COR-L47 (cell line): ENCODE results near the gene GAS2.
A peak's percentile ranks its signal among the peaks of the same experiment; 100 is the strongest.
"Not testable (repeated sequence)": the region's sequence is repeated elsewhere in the genome, so short reads cannot be mapped to it uniquely, and the experiment has no call there.

ENCODE experiments used
- DNase-seq: peaks from one replicate; lab custom pipeline; 2025; lab: John Stamatoyannopoulos, UW

GAS2 gene

DNA sequence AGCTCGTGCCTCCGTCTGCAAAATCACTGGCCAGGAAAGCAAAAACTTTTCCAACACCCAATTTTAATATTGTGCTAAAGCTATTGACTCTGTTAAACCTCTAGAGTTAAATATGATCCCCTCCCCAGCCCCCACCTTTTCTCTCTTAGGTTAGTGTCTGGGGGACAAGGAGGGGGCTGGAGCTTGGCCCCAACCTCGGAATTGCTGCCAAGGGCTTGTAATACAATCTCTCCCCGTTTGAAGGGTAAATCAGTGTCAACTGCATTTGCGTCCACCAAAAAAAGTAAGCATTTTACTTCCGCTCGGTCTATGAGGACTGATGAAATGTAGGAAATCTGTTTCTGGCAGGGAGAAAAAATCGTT is at the start of gene GAS2:
Gene GAS2, plus strand, starts transcription at position 287 of the 363 bp plus-strand sequence. CDS start 8,259 bp downstream, outside the sequence.
- no peak for DNase-seq

DNA sequence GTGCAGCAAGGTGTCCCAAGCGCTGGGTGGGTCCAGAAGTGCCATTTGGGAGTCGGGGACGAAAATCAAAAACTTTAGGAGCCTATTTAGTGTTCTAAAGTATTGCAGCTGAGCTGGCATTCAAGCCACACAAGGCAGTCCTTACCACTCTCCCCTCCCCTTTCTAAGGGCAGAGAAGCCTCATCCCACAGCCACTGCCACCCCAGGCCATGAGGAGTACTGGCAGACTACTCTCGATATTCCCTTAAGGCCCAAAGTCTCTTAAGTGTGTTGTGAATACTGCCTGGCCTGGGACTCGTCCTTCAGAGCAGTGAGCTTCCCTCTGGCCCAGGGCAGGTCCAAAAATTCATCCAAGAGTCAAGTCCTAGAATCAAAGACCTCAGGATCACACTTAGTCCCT is 48.5 kb upstream of the GAS2 start:
- no peak for DNase-seq

DNA sequence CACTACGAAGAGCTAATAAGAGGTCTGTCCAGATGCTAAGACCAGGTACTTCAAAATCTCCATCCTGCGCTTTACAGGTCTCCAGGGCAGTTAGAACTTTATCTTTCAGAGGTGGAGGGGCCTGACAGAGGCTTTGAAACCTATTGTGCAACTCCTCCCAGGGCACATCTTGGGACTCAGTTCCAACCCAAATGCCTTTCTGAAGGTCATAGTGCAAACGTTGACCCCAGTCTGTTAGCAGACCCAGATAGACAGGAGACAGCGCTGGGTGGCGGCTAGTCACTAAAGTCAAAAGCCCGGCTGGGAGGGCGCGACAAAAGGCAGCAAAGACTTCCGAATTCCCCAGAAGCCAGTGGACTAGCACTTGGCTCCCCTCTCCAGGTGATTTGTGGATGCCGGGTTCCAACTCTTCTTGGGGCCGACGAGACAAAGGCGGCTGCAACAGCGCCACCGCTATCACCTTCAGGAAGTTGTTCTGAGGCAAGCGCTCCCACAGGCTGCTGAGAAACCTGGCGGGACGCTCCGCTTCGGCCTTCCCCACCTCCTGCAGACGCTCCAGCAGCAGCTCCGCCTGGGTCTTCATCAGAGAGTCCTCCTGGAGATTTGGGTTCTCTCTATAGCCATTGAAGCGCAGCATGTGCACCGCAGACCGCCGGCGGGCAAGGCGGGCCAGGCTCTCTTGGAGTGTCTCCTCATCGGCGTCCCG is 41.5 kb upstream of the GAS2 start:
- peak; percentile 74 for DNase-seq

DNA sequence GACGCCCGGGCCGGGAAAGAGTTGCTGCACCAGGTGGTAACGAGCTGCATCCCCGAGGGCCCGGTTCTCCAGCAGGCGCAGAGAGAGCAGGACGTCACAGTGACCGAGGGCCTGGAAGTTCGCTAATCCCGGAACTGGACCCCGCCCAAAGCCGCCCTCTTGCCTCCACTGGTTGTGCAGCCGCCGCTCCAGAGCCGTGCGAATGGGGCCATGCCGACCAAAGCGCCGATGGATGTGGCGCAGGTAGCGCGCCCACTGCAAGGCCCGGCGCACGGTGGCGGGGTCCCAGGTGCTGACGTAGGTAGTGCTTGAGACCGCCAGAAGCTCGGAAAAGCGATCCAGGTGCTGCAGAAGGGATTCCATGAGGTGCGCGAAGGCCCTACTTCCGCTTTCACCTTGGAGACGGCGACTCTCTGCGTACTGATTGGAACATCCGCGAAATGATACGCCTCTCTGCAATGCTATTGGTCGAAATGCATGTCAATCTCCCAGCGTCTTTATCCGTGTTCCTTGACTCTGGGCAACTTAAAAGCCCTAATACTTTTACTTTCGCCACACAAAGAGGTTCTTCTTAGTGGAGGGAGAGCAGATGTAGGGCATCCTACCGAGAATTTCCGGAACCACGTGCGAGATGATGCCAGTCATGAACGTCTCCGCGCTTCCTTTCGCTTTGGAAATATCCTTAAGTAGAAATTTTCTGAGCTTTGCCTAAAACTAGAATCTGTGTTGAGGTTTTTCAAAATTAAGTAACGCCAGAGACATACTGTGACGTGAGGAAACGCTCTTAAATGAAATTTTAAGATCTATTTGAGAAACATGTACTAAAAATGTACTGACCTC is 40.7 kb upstream of the GAS2 start, which contains the start of gene FANCF:
Gene FANCF, minus strand, starts transcription at position 376 of the 840 bp plus-strand sequence. Its CDS starts 13 bp downstream, at position 363.
- DNase-seq: peak; percentile 96

DNA sequence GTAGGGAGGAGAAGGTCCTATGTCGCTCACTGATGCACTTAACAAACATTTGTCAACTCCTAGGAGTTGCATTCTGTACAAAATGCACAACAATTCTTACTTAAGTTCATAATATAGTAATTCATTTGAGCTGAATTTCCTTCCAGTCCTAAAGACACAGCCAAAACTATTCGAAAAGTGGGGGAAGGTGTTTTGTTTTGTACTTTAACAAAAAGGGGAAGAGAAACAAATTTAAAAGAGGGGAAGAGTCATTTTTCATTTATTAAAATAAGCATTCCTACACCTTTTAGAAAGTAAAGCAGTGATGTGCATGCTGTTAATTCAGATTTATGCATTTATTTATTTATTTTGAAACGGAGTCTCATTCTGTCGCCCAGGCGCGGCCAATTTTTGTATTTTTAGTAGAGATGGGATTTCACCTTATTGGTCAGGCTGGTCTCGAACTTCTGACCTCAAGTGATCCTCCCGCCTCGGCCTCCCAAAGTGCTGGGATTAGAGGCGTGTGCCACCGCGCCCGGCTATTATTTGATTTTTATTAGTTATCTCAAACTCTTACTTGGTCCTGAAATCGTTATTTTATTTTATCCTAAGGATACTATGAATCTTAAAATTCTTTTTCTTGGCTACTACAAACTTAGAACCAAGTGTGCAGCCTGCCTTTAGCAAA is 39.7 kb upstream of the GAS2 start:
- DNase-seq: no peak

DNA sequence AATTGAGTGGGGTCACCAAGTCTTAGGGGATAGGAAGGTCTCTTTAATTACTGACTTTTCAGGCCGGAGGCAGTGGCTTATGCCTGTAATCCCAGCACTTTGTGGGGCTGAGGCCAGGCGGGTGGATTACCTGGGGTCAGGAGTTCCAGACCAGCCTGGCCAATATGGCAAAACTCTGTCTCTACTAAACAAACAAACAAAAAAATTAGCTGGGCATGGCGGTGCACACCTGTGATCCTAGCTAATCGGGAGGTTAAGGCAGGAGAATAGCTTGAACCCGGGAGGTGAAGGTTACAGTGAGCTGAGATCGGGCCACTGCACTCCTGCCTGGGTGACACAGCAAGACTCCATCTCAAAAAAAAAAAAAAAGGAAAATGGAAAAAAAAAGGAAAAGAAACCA is 39.0 kb upstream of the GAS2 start:
- no peak for DNase-seq

DNA sequence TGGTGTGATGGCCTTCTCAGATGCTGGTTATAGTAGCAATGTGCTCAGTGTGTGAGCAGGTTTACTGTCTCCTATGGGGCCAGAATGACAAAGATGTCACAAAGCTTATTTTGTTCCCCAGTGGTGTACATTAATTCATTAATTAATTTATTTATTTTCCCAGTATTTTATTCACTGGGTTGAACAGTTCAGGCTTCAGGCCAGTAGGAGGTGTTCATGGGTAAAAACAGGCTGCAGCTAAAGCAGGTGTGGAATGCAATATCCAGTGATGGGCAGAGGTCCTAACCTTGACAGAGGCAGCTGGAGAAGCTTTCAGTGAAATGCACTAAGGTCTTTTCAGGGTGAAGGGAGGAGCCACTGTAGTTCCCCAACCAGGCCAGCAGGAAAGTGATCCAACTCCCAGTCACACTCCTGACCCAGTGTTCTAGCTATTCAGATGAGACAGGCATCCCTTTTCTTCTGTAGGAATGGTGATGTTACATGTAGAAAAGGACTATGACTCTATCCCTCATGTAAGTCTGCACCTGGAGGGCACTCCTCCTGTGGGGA is 33.0 kb upstream of the GAS2 start:
- DNase-seq: no peak

DNA sequence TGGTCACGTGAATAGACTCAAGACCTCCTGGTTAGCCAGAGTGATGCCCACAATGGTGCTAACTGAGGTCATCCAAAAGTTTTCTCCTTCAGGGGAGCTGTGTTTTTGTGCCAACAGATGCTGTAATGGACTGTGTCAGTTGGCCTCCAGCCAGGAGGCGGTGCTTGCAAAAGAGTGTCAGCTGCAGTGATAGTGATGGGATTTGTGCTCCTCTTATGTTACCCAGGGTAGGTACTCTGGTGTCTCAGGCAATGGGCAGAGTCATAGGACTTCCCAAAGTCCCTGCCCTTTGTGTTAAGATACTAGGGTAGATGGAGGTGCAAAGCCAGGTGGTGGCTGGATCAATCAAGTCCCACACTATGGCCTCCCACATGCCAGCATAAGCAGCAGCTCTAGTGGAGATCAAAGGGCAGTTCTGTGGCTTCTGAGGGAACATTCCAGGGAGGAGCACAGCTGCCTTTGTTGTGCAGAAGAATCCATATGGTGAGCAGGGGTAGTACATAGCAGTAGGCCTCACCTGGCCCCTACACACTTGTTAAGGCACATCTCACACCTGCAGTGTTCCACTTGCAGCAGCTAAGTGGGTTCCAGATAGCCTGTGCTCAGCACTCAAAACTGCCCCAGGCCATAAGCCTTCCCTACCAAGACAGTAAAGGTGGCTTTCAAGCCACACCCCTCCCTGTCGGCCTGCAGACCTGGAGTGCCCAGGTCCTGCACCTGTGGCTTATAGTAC is 31.3 kb upstream of the GAS2 start:
- DNase-seq: peak; percentile 25

DNA sequence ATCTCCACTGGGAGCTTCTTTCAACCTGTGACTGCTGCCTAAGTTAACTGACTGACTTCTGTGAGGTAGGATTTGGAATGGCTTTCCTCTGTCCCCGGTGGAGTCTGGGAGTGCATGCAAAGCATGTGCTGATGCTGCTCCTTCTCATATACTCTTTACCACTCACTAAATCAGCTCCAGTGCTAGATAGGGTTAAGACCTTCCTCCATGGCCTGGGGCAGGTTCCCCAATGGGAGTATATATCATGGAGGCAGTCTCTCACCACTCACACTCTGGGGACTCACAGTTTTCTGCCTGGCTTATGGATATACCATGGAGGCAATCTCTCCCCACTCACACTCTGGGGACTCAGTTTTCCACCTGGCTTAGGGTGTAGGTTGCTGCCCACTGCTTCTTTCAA is 30.7 kb upstream of the GAS2 start:
- no peak for DNase-seq

DNA sequence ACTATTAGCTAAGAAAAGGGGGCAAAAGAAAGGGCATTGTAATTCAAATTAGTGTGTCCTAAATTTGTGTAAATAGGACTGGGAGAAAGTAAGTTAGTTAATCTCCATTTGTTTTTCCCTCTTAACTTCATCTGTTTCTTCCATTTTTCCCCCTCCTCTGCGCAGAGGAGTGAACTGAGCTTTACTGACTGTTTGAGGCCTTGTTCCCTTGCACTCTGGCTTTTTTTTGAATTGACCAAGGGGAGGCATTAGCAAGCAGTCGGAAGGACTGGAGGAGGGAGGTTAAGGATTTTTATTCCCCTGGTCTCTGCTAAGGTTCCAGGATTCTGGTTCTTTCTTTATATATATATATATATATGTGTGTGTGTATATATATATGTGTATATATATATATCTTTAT is 25.5 kb upstream of the GAS2 start:
- DNase-seq: no peak

DNA sequence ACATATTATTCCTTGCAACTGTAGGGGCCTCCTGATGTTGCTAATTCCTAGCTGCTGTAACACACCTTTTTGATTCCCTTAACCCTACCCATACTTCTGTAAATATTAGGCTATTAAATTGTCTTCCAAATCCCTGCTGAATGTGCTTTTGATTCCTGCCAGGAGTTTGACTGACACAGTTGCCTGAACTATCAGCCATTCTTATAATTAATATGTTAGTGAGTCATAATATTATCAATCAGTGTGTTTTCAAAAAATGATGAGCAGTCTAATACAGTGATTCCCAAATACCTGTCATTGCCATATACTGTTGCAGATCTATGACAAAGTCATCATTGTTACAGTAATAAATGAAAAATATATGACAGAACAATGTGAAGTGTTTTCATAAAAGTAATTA is 24.9 kb upstream of the GAS2 start:
- DNase-seq: no peak

DNA sequence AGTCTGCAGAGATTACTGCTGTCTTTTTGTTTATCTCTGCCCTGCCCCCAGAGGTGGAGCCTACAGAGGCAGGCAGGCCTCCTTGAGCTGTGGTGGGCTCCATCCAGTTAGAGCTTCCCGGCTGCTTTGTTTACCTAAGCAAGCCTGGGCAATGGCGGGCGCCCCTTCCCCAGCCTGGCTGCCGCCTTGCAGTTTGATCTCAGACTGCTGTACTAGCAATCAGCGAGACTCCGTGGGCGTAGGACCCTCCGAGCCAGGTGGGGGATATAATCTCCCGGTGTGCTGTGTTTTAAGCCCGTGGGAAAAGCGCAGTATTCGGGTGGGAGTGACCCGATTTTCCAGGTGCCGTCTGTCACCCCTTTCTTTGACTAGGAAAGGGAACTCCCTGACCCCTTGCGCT is 14.1 kb upstream of the GAS2 start:
- DNase-seq: not testable (repeated sequence)

DNA sequence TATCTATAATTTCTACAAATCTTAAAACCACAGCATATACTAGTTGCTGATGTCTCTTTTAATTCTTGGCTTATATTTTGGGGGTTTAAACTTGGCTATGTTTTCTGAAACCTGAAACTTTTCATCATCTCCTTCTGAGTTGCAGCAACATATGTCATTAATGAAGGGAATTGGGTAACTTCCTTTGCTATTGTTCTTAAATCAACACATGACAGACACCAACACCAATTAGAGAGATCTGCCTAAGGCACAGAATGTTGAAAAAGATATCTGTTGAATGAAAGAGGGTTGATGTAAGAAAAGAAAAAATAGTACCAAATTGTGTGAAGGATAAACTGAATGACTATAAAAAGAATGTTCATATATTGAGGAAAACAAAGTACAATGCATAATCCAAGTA is 10.3 kb upstream of the GAS2 start:
- no peak for DNase-seq

DNA sequence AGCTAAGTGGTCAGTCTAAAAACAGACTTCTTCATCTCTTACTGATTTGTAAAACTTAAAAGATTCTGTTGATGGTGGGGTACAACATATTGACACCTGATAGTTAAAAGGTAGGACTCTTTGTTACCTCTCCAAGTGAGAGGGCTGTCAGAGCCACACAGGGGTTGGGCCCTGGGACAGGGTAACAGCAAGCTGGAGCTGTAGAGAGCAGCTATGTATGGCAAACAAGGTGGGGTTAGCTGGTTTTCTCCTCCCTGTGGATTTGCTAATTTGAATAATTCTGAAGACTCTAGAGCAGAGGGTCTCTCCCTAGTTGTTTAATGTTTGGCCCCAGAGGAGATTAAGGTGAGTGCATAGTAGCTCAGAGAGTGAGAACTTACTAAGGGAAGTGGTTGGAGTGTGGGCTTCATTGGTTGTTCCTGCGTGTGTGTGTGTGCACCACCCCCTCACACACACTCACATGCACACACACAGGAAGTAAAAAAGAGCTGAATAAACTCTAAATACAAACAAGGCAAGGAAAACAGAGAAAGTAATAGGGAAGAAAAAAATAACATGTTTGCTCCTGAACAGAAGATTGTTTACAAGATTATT is 9.2 kb upstream of the GAS2 start:
- DNase-seq: no peak

DNA sequence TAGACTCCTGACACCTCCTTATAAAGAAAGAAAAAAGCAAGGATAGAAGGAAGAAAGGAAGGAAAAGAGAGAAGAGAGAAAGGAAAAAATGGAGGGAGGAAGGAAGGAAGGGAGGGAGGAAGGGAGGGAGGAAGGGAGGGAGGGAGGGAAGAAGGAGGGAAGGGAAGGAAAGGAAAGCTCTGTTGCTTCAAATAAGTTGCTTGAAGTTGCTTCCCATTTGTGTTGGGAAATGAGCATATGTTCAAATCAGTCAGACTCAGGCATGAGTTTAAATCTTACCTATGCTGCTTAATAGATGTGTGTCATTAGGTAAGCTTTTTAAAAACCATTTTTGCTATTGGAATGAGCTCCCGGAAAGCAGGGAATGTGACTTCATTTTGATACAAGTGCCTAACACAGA is 6.6 kb upstream of the GAS2 start:
- no peak for DNase-seq

DNA sequence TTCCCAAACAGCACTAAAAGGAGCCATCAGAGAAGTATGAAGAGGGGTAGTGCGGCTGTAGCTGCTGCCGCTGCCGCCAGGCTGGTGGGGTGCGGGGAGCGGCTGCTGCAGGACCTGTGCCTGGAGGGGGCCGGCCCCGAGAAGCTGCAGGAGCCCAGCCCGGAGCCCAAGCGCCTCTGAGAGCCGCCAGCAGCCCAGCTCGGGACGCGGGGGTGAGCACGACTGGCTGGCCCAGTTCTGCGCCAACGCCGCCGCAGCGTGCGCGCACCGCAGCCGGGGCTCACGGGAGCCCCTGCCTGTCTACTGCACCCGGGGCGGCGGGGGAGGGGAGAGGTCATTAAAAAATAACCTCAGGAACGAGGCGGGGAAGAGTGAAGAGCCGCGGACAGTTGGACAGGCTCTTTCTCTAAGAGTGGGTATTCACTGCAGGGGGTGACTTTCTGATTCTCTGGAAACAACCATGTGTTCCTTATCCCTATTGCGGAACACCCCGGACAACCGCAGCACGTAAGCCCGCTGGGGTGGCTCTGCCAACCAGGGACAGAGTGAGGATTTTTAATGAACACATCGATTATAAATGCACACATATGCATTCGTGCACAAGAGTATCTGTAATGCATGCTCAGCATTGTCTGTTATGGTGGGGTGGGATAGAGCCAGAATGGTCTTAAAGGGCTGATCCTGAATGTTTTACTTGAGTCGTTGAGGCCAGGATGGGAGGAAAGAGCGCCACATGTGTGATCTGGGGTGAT is 453 bp downstream of the GAS2 start:
- DNase-seq: no peak

DNA sequence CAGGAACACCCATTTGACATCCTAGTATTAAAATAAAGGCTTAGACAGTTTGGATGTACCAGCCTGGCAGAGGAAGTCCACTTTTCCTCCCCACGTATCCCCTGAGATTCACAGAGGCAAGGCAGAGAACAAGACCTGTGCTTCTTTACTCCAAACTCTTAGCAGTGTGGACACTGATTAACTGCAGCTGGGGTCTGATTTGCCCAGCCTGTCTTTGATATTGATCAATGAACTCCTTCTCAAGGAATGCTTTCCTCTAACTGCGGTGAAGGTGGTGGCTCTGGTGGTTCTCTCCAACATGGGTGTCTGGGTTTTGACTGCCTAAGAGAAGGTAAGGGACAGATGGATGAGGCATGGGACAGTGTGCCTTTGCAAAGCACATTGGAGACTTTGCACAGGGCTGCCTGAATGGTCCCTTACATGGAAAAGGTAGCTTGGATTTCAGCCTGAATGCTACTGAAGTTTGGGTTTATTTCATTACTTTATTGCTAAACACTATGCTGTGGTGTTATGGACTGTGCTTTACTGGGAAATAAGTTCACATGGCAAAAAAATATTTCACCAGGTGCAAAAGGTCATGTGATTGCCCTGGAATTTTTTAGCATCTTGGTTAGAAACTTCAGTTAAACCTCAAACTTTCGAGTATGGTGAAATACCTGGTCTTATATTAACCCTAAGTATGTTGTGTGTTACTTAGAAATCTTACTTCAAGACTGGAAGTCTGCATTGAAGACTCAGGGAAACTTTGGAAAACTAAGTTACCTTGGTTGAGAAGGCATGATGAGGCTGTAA is 1.8 kb downstream of the GAS2 start:
- DNase-seq: no peak

DNA sequence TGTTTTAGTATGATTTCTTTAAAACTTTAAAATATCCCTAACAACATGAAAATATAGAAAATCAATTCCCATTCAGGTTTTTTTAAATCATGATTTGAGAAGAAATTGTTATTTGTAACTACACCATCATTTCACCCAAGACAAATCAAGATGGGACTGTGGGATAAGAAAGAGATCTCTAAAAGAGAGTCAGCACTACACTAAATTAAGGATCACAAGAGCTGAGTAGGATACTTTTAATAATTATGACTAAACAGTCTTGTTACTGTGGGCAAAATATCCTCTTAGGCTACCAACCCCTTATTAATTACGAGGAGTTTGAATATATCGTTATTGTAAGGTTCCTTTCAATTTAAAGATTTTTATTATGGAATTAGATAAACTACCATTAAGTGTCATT is 3.0 kb downstream of the GAS2 start:
- DNase-seq: no peak

DNA sequence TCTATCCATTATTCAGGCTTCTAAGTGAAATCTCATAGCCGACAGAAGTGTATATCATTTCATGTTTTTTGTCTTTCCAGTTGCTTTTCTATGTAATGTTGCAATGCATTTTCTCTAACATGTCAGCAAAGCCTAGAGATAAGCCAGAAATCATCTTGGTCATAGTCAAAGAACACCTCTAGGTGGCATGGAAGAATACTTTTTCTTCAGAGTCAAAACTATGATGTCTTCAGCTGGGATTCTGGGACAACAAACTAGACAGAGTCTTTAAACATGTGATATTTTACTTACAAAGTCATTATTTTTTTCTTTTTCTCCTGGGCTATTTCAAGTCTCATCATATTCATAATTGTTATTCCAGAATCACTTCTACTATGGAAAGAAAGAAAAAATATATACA is 4.4 kb downstream of the GAS2 start:
- DNase-seq: no peak

DNA sequence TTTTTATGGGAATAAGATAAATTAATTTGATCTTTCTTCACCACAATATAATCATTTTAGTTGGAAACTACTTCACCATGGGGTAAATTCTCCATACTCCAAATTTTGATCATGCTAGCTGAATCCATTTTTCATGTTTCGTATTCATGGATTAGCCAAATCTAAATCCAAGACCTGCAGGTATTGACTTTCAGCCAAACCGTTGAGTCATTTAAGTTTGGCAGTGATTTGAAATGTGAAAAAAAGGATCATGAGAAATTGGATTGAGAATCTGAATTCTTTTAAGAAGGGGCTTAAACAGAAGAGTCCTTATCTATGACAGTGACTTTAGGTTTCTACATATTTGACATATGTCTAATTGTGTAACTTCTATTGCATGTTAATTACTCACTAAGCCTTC is 5.3 kb downstream of the GAS2 start:
- DNase-seq: no peak
